A673 (cell line): ENCODE results near the gene PANX3. TPM values are rescaled to one million over a fixed set of nuclear protein-coding genes. Genes with fewer than 3 reads are reported as not detected.
A peak's percentile ranks its signal among the peaks of the same experiment; 100 is the strongest.

ENCODE experiments used
- BruUV-seq: library from RNA; stranded (reverse); fragments of 400-500 nt; replicated peaks from 2 replicates; lab custom pipeline; 2021; lab: Mats Ljungman, UMichigan
- CTCF ChIA-PET: fragments of 300-600 bp; sonication (Branson Sonifier 250); formaldehyde crosslinking; loops from one replicate; lab custom pipeline; 2022; ENCODE audit warnings: antibody characterized with exemption; lab: Charles Lee
- POLR2A ChIA-PET: fragments of 300-600 bp; sonication (Branson Sonifier 250); formaldehyde crosslinking; loops from one replicate; lab custom pipeline; 2022; ENCODE audit warnings: antibody characterized with exemption; ENCODE audit not compliant: low non-redundant PET; lab: Charles Lee
- DNase-seq: peaks from one replicate; pipeline ENCODE4 v3.0.0-alpha.2; 2015; ENCODE audit warnings: low spot score
- H3K27ac ChIP-seq: fragments of 200-600 bp; sonication (generic); 2 replicates; pipeline ENCODE4 v1.5.1; 2016; ENCODE audit warnings: mixed run types, low read depth, mild to moderate bottlenecking, mixed read lengths, antibody characterized with exemption, low read length; ENCODE audit not compliant: poor library complexity, severe bottlenecking
- H3K27me3 ChIP-seq: fragments of 200-600 bp; sonication (generic); replicated peaks from 2 replicates; pipeline ENCODE4 v1.6.1; 2017; ENCODE audit warnings: mixed run types, low read depth, mild to moderate bottlenecking, mixed read lengths, antibody characterized with exemption, low read length; ENCODE audit not compliant: insufficient read depth, poor library complexity
- H3K36me3 ChIP-seq: fragments of 200-600 bp; sonication (generic); 2 replicates; pipeline ENCODE4 v1.6.1; 2016; ENCODE audit warnings: mixed run types, mild to moderate bottlenecking, mixed read lengths, antibody characterized with exemption, low read length; ENCODE audit not compliant: insufficient read depth, poor library complexity, severe bottlenecking
- H3K4me1 ChIP-seq: fragments of 200-600 bp; sonication (generic); 2 replicates; pipeline ENCODE4 v1.6.1; 2017; ENCODE audit warnings: mixed run types, mild to moderate bottlenecking, mixed read lengths, antibody characterized with exemption, low read length; ENCODE audit not compliant: insufficient read depth, poor library complexity, severe bottlenecking
- H3K4me3 ChIP-seq: fragments of 200-600 bp; sonication (generic); 2 replicates; pipeline ENCODE4 v1.5.1; 2016; ENCODE audit warnings: low read depth, mixed run types, mild to moderate bottlenecking, mixed read lengths, low read length; ENCODE audit not compliant: poor library complexity, severe bottlenecking
- H3K9me3 ChIP-seq: fragments of 200-600 bp; sonication (generic); 2 replicates; pipeline ENCODE4 v1.6.1; 2016; ENCODE audit warnings: mixed run types, low read depth, mild to moderate bottlenecking, mixed read lengths, antibody characterized with exemption, low read length; ENCODE audit not compliant: poor library complexity, severe bottlenecking
- EZH2 ChIP-seq: fragments of 200-600 bp; sonication (generic); IDR thresholded peaks from 2 replicates; pipeline ENCODE4 v1.6.1; 2017; ENCODE audit warnings: borderline replicate concordance, low read depth, mild to moderate bottlenecking, mixed read lengths, antibody characterized with exemption, low read length; ENCODE audit not compliant: poor library complexity, severe bottlenecking
- intact Hi-C: fragments of 100-400 bp; cut with micrococcal nuclease; formaldehyde crosslinking; loops from one replicate; pipeline ENCODE4 v1.10.0; 2022; ENCODE audit not compliant: unreplicated experiment
- total RNA-seq: library from RNA; stranded (reverse); gene quantifications from 2 replicates; pipeline ENCODE4 v1.2.3, GENCODE V29; 2021
- TF ChIP-seq, protein P1 (sequence below): fragments of 300-800, 200-600 bp; sonication (generic); conservative IDR thresholded peaks from 2 replicates; pipeline ENCODE4 v1.5.1; 2017; ENCODE audit warnings: low read depth, mild to moderate bottlenecking, antibody characterized with exemption, low read length, moderate library complexity, mixed read lengths

The PANX3 gene
- total RNA-seq, 1 experiment from 2014 or later = not detected

- CTCF ChIA-PET = interaction anchor here (0.6 kb wide), 1 partner anchor 248 kb away, joined by 3 read pairs; no protein-coding TSS in a partner anchor
Measured at GRCh38 chr11:124618863-124619262, 7.6 kb downstream of the PANX3 start.

GRCh38 chr11:124622531-124623451, 11.6 kb downstream of the PANX3 start, which contains the start of gene TBRG1:
Gene TBRG1, plus strand, starts transcription at chr11:124622864. Its CDS starts 220 bp downstream, at chr11:124623084.
- Histone ChIP-seq H3K36me3 (peaks cover 30% of the 10 kb centered on the region), H3K4me3 (peak within 1 kb of the TSS; percentile 86), H3K4me1 (peaks cover 12% of the 10 kb centered on the region), H3K9me3 (no peaks in the 10 kb centered on the region), H3K27me3 (no peaks in the 10 kb centered on the region), H3K27ac (peak within 1 kb of the TSS; percentile 88)
- TSS peak; percentile 49 for BruUV-seq
- TF ChIP-seq, protein P1, sequence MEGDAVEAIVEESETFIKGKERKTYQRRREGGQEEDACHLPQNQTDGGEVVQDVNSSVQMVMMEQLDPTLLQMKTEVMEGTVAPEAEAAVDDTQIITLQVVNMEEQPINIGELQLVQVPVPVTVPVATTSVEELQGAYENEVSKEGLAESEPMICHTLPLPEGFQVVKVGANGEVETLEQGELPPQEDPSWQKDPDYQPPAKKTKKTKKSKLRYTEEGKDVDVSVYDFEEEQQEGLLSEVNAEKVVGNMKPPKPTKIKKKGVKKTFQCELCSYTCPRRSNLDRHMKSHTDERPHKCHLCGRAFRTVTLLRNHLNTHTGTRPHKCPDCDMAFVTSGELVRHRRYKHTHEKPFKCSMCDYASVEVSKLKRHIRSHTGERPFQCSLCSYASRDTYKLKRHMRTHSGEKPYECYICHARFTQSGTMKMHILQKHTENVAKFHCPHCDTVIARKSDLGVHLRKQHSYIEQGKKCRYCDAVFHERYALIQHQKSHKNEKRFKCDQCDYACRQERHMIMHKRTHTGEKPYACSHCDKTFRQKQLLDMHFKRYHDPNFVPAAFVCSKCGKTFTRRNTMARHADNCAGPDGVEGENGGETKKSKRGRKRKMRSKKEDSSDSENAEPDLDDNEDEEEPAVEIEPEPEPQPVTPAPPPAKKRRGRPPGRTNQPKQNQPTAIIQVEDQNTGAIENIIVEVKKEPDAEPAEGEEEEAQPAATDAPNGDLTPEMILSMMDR = no peak
- TF ChIP-seq EZH2 = no peak
- CTCF ChIA-PET = interaction anchor here (1.0 kb wide), 1 partner anchor 254 kb away, joined by 3 read pairs; no protein-coding TSS in a partner anchor
- intact Hi-C loops = no loop called here
- peak; percentile 98 for DNase-seq
- POLR2A ChIA-PET = interaction anchor here (0.5 kb wide), 1 partner anchor 207 kb away, joined by 9 read pairs; no protein-coding TSS in a partner anchor

More at GRCh38 chr11:124618863-124619262, 7.6 kb downstream of the PANX3 start:
- no peak for DNase-seq
- intact Hi-C loops = no loop called here
- no peaks in the 10 kb centered on the region for H3K36me3 ChIP-seq
- no peaks in the 10 kb centered on the region for H3K9me3 ChIP-seq
- TF ChIP-seq, protein P1 = no peak
- no peak for TF ChIP-seq EZH2
- no peak overlapping the region for H3K27ac ChIP-seq
- H3K4me3 ChIP-seq = no peak overlapping the region
- POLR2A ChIA-PET = no interaction called here
- peaks cover 9% of the 10 kb centered on the region for H3K4me1 ChIP-seq
- no peaks in the 10 kb centered on the region for H3K27me3 ChIP-seq
- BruUV-seq = no TSS peak

GRCh38 chr11:124623861-124624525, 12.8 kb downstream of the PANX3 start:
- Histone ChIP-seq H3K27ac (peak overlapping the region; percentile 88), H3K27me3 (no peaks in the 10 kb centered on the region), H3K36me3 (peaks cover 39% of the 10 kb centered on the region), H3K9me3 (no peaks in the 10 kb centered on the region), H3K4me3 (peak overlapping the region; percentile 86), H3K4me1 (peaks cover 12% of the 10 kb centered on the region)
- no peak for TF ChIP-seq EZH2
- TF ChIP-seq, protein P1 = no peak
- CTCF ChIA-PET = no interaction called here
- POLR2A ChIA-PET = no interaction called here
- DNase-seq = no peak
- intact Hi-C loops = no loop called here
- no TSS peak for BruUV-seq
